ENCODE measurements around the gene MYL2.

GRCh38 chr12:110922652-110923051 lies 2.3 kb upstream of the MYL2 start:
- TF ChIP-seq CTCF (IDR thresholded peaks at IDR 0.05) (no peak), EP300 (IDR thresholded peaks at IDR 0.05) (no peak)

Measured in tibial nerve (tissue), 4 donors.